Globus pallidus (tissue), 1 donor: Measurements from ENCODE around the gene NRXN3.

ENCODE experiments used
- DNase-seq: peaks from one replicate; pipeline ENCODE4 v3.0.0-alpha.2; 2015; ENCODE audit warnings: low spot score

Gene NRXN3

DNA sequence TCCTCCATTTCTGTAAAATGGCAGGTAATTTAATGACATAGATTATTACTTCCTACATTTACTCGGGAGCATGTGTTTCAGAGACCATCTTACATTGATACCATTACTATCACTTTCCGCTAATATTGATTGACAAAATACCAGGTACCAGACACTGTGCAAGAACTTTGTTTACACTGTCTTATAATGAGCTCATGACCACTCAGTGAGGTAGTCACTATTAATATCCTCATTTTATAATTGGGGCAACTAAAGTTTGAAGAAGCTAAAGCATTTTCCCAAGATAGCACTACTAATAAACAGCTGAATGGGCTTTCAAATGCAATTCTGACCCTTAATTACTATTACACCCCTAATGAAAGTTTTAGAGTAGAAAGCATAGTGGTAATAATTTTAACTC lies 1306.4 kb downstream of the NRXN3 start:
- no peak for DNase-seq

DNA sequence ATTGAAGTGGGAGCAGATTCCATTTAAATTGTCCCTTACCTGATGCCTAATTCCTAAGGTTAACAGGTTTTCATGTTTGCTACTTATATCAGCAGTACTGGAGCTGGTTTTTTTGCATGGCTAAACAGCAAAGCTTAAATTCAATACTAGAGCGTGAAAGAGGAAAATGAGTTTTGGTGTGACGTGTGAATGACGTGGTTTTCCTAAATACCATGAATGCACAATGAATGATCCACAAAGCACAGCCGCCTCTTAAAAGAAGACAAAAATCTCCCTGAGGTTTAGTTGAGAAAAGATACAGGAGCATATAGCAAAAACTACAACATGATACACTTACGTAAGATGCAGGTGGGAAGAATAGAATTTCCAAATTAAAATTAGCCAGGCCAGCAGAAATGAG lies 1310.0 kb downstream of the NRXN3 start:
- DNase-seq, result no peak

DNA sequence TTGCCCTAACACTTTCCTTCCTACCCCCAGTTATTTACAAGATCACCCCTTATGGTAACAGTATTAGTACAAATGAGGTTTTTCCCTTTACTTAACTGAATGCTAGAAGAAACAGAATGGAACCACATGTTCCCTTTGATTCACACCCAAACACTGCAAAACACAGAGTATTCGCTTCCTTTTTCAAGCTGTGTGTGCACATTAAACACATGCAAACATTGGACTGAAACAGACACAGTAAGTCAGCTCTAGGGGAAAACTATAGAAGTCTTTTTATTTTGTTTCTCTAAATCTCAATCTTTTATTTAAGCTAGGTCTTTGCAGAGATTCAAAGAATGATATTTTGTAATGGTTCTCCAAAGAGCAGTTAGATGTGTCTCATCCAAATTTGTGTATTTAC lies 1312.7 kb downstream of the NRXN3 start:
- no peak for DNase-seq

DNA sequence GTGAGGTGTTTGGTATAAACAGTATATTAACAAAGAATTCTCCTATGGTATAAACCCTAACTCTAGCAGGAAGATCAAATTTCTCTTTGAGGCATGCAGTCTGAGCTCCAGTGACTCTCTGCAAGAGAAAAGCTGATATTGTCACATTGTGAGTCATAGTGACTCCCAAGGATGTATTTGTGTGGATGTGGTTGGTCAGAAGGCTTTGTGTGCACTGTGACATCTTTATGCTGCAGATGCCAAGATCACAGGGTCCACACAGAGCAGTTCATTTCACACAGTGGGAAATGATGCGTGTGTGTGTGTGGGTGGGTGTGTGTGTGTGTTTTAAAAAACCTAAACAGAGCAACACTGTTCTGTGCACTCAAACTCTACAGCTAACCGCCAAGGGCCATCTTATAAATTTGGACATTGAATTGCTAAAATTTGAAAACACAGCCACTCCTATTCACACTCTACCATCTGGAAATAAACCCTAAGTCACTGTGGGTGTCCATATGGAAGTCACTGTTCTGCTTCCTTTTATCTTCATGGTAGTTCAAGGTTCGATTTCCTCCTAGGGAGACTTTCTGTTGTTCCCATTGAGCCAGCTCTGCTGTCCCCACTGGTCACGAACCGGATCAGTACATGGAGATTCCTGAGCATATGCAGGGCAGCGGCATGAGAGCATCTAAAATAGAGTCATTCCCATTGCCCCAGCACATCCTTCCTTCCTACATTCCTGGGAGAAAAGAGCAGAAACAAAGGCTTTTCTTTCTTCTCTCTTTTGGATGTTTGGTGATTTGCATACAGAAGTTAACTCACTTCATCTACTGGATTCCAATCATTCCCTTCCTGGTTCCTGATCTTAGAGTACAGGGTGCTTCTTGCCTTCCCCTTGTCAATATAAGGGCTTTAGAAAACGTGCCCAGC lies 1313.6 kb downstream of the NRXN3 start:
- DNase-seq, result no peak

DNA sequence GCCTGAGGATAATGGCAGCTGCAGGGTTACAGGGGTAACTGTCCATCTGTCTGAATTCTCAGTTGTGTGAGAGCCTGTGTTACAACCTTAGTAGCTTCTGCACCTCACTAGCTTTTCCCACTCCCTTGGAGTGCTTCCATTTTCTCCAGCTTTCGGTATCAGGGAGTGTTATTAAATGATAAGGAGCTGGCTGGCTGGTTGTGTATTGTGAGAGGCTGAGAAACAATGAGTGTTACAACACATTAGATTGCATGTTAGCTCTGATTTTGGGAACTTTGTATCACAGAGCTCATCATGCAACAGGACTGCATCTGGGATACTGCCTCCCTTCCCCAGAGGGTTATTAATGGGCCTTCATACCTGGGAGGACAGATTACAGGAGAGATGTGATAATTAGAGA lies 1317.5 kb downstream of the NRXN3 start:
- no peak for DNase-seq

DNA sequence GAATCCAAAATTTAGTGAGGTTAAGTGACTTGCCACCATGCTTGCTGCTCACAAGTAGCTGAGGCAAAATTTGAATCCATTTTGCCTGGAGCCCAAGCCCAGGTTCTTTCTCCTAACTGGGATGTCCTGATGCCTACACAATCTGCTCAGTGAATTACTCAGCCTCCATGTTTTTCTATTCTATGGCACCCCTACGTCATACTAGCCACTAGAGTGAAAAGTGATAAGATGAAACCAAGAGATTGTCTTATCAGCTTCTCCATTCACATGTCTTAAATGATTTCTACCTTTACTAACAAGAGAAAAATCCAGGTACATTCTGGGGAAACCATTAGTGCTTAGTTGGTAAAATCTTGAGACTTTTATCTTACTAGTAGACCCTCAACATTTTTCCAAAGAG lies 1321.0 kb downstream of the NRXN3 start:
- DNase-seq, result no peak

DNA sequence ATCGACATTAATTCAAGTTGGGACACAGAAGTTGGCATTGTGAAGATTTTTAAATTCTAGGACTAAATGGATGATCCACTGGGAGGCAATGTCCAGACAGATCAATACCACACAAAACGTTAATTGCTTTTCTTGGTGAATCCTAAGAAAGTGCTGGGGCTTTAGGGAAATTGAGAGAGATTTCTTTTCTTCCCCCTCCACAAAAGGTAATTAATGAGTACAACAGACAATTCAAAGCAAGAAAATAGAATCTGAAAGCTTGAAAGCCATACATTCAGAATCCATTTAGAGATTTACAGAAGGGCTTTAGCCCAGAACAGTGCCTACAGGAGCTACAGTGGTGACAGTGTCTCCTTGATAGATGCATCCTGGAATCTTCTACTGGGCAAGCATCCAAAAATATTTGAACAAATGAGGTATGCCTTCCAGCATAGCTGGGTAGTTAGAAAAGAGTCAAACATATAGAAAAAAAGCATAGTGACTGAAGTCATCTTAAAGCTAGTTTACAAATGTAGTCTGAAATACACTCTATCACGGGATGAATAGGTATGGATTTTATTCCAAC lies 1323.0 kb downstream of the NRXN3 start:
- no peak for DNase-seq

DNA sequence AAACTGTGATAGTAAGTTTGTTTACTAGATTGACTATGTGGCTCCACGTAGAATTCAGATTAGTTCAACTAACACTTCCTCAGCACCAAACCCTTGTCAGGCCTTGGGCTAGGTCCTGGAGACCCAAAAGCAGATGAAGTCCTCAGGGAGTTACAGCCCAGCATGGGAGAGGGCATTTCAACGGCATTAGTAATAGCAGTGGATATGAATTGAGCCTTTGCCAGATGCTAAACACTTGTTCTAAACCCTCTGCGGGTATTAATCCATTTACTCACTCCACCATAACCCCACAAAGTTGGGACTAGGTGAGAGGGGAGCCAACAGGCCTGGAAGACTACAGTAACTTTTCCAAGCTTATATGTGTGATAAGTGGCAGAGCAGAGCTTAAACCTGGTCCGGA lies 1326.5 kb downstream of the NRXN3 start:
- no peak for DNase-seq

DNA sequence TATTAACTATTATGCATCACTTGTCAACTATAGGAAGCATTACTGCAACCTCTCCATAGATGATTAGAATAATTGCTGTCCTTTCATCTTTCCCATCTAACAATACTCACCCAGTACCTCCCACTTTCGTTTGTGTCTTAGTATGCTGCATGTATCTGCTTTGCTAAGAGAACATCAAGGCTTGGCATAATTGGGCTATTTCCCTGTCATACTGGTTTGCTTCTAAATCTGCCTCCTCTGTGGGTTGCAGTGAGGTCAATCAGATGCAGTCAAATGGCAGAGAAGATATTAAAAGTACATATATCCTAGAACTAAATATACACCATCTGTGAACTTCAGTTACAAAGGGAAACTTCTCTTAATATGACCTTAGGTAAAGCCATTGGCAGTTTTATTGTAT lies 1330.3 kb downstream of the NRXN3 start:
- no peak for DNase-seq

DNA sequence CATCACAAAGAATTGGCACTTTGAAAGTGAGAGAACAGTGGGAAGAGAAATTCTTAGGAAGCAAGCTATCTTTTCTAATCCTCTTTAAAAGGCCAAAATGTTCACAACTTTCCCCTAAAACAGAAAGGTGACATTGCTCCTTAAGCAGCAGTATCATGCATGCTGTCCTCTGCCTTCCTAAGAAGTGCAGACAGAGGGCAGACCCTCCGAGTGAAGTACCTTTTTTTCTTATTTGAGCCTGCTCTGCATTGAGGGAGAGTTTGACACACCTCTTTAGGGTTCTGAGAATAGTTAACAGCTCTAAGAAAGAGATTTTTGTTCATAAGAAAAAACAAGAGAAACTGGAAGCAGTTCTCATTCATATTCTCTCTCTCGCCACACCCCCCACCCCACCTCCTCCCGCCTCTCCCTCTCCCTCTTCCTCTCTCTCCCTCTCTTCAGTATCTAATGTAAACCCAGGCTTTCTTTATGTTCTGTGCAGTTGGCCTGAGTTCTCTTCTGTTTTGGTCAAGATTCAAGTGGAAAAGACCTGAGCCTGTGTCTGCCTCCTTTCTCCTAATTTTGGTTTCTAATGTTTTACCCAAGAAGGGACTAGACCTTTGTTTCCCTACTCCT lies 1332.1 kb downstream of the NRXN3 start:
- DNase-seq, result no peak

DNA sequence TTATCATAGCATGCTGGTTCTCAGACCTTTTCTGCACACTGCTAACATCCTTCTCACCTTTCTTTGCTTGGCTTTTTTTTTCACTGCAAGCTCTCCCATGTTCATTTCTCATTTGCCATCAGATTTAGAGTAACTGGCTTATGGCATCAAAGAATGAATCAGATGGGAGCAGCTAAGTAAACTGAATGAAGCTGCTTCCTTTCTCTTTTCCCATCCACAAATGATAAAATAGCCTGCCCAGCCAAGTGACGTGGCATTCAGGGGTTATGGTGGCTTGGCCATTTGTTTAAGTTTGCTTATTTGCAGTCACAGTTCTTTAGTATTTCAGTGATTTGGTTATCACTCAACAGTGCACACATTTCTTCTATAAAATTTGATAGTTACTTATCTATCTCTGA lies 1332.6 kb downstream of the NRXN3 start:
- no peak for DNase-seq

DNA sequence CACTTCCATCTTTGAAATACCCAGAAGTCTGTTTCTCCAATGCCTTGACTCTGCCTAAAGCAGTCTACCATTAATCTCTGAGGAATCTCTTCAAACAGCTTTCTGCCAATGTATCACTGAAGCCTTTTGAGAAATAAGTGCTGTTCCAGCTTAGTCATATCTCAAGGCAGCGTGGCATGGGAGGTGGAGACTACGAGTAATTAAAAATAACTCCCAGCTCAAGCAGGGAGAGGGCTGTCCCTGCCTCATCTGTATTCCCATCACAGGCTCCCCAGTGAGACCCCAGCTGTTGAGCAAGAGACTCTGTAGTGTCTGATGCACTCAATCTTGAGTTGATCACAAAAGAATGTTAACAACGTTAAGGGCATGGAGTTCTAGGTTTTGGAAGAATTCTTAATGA lies 1340.5 kb downstream of the NRXN3 start:
- DNase-seq, result no peak

DNA sequence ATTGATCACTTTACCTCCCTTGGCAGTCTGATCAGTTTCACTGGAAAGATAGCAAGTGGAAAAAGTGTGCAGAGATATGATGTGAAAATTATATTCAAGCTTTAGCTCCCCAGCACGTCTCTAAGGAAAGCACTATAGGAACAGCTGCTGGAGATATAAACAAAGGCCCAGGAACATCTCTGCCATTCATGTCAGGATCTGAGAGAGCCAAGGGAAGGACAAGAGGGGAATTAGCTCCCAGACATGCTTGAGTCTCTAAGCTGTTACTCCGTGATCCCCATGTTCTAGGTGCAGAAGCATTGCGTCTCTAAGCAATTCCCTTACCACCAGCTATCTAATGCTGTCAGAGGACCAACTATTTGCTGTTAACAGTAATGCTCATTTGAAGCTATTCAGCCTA lies 1341.0 kb downstream of the NRXN3 start:
- no peak for DNase-seq

DNA sequence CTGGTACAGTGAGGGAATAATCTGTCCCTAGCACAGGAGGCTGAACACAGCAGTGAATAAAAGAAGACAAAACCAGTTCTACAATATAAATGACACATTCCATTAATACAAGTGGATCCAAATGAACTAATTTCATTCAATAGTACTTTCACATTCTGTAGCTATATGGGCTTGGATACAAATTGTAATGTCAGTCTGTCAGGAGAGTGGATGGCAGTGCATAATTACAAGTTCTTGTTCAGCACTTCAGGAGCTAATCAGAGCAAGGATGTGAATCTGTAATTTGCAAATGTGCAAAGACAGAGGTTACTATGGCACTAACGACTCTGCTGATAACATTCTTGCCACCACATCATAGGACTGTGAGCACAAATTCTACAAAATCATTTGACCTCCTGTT lies 1343.3 kb downstream of the NRXN3 start:
- DNase-seq, result peak; percentile 7

DNA sequence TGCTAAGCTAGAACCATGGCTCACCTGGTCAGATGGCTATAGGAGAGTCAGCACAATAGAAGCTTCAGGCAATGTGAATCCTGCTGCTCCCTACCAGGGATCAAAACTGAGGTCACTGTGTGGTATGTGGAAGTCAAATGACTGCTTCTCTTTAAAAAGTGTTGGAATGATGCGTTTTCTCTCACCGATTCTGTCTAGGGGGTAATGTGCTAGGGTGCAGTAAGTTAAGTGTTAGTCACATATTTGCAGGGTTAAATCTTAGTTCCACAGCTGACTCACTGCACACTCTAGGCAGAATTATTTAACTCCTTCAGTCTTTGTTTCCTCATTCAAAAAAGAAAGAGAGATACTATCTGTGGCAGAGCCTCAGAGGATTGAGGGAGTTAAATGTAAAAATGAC lies 1344.5 kb downstream of the NRXN3 start:
- DNase-seq, result no peak

DNA sequence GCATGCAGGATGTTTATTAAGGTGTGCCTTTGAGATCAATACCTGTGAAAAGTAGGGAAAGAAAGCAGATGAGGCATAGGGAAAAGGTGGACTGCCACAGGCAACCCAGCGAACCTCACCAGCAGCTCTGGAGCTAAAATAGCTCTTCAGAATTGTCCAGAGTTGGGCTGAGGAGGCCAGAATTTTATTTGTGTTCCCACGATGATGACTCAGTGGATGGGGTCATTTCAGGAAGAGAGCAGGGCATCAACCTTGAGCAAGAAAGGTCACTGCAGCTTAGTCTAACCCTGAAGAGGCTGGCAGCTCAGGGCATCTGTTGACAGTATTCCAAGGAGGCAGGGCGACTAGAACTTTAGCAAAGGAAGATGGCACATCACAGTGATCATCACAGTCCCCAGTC lies 1345.0 kb downstream of the NRXN3 start:
- no peak for DNase-seq

DNA sequence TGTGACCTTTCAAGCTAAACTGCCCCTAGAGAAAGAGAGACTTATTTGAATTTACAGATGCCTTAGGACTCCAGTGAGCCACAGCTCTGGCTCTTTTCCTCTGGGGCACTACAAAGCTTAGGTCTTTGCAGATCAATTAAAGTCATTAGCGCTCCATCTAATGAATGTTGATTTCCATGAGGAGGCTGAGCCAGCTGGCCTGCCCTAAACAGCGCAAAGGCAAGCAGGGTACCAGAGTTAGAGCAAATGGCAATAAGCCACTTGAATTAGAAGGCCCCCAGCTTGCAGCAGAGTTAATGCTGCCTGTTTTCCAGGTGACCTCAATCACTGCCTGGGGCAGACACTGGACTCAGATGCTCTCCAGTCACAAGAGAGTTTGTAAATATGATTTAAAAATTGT lies 1345.8 kb downstream of the NRXN3 start:
- DNase-seq, result no peak

DNA sequence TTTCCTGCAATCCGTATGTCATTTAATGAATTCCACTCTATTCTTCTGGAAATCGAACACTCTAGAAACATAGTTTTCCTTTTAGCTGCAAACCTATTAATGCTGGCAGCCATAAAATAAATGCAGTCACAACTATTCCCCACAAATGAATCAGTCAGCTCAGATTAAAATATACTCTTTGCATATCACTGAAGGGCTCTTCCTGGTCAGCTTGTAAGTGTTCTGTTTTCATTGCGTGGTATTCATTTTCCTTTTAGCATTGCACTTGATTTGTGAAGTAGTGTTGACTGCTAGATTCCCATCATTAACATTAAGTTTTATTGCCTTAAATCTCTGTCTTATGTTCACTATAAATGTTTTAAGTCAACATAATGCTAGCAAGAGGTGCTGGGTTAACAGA lies 1355.2 kb downstream of the NRXN3 start:
- DNase-seq, result no peak

DNA sequence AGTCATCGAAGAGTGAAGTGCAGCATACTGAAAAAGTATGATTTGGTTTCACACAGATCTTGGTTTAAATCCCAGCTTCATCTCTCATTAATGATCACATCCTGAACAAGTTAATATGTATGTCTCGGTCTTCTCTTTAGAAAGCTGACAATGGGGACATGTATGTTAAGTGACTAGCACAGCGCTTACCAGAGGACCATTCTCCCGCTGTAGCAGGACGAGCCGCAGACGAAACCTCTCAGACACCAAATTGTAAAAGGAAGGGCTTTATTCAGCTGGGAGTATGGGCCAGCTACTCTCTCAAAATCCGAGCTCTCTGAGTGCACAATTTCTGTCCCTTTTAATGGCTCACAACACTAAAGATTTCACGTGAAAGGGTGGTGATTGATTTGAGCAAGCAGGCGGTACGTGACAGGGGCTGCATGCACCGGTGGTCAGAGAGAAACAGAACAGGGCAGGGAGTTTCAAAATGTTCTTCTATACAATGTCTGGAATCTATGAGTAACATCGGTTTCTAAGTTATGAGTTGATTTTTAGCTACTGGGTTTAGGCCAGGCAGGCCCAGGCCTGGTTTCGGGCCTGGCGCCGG lies 1358.7 kb downstream of the NRXN3 start:
- no peak for DNase-seq

DNA sequence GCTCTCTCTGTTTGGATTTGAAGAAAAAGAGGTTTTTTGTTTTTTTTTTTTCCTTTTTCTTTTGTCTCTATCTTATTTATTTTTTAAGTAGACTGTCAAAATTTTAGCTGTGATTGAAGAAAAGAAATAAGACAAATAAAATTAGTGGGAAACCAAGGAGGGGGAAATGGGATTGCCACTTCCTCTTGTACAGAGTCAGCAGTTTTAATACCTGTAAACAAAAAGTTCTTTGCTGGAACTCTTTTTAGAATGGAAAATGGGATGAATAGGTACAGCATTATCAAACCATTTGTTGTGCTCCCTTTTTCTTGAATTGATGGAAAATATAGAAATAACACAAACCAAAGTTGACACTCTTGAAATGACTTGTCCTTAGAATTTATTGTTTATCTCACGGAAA lies 1360.4 kb downstream of the NRXN3 start:
- no peak for DNase-seq

DNA sequence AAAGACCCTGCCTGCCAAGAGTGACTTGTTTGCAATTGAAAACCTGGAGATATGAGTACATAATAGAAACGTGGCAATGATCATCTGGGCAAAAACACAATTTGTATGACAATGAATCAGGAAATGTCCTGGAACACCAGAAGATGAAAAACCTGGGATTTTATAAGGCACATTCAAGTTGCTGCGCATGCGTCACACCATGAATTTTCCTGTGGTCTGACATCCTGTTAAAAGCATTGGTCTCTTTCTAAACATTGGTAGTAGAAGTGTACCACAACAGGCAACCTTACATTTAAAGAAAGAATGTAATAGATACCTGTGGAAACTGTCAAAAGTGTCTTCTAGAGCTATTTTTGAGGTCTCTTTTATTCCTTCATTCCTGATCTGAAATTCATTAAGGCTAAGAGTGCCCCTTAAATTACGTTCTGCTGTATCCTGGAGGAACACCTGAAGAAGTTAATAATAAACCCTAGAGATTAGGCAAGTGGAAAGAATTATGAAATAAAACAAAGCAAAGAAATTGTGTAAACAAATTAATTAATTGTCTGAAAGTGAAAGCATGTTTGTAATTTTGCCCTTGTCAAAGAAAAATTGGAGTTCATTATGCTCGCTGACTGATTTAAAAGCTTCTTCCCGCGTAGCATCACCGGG lies 1364.7 kb downstream of the NRXN3 start:
- no peak for DNase-seq

DNA sequence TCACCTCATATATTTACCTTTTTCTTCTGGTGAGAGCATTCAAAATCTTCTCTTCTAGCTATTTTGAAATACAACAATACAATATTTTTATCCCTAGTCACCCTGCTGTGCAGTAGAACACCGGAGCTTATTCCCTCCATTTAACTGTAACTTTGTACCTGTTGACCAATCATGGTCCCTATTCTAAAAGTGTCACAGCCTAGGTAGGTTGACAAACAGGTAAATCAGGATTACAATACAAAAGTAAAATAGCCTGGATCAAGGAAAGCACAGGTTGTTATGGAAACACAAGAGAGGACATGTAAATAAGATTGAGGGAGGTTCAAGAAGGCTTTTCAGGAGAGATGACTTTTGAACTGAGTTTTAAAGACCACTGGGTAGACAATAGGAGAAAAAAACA lies 1370.2 kb downstream of the NRXN3 start:
- DNase-seq, result no peak

DNA sequence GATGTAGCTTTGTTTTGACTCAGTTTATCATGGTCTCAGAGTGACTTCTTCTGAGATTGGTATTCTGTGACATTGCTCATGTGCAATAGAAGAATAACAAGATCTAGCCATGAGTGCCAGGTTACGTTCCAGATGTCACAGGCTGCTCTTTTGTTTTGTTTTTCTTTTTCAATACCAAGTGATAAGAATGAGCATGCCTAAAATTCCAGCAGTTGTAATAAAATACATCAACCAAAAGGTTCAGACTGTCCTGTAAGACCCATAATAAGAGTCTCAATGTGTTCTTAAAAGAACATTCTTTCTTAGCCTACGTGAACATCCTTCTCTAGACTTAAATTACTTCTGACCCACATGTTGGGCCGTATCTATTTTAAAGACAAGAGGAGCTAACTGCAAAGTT lies 1371.9 kb downstream of the NRXN3 start:
- no peak for DNase-seq
